GM19452 (cell line): ENCODE results near the gene FNDC1.

Experiments used
- ATAC-seq: cut with Tn5 transposase; IDR thresholded peaks from one replicate; pipeline ENCODE4 v1.9.1; 2021; ENCODE audit not compliant: unreplicated experiment

Gene FNDC1

GRCh38 chr6:159157431-159157830, 11.8 kb upstream of the FNDC1 start:
- no peak for ATAC-seq

GRCh38 chr6:159161839-159162238, 7.4 kb upstream of the FNDC1 start:
- ATAC-seq: no peak

GRCh38 chr6:159163901-159164370, 5.3 kb upstream of the FNDC1 start:
- ATAC-seq: no peak

- no peak for ATAC-seq
These were observed 536 bp upstream of the FNDC1 start for GRCh38 chr6:159168536-159169192.

- peak; percentile 27 for ATAC-seq
These were observed 545 bp downstream of the FNDC1 start for GRCh38 chr6:159169557-159170332.

GRCh38 chr6:159170333-159170672, 1.1 kb downstream of the FNDC1 start:
- no peak for ATAC-seq

- ATAC-seq: no peak
These were observed 2.0 kb downstream of the FNDC1 start for GRCh38 chr6:159170999-159171712.

- no peak for ATAC-seq
These were observed 2.9 kb downstream of the FNDC1 start for GRCh38 chr6:159172091-159172491.

- ATAC-seq: peak; percentile 65
These were observed 5.2 kb downstream of the FNDC1 start for GRCh38 chr6:159174263-159174969.

- no peak for ATAC-seq
These were observed 7.7 kb downstream of the FNDC1 start for GRCh38 chr6:159176913-159177312.

GRCh38 chr6:159178847-159179246, 9.6 kb downstream of the FNDC1 start:
- no peak for ATAC-seq

- no peak for ATAC-seq
These were observed 10.8 kb downstream of the FNDC1 start for GRCh38 chr6:159180001-159180400.

- no peak for ATAC-seq
These were observed 12.7 kb downstream of the FNDC1 start for GRCh38 chr6:159181914-159182313.

GRCh38 chr6:159184559-159184958, 15.4 kb downstream of the FNDC1 start:
- ATAC-seq: no peak

GRCh38 chr6:159190460-159190859, 21.3 kb downstream of the FNDC1 start:
- ATAC-seq: no peak

- no peak for ATAC-seq
These were observed 24.7 kb downstream of the FNDC1 start for GRCh38 chr6:159193923-159194322.

- no peak for ATAC-seq
These were observed 25.2 kb downstream of the FNDC1 start for GRCh38 chr6:159194421-159194820.

GRCh38 chr6:159196430-159196975, 27.3 kb downstream of the FNDC1 start:
- no peak for ATAC-seq

- no peak for ATAC-seq
These were observed 28.1 kb downstream of the FNDC1 start for GRCh38 chr6:159197251-159197650.

- ATAC-seq: no peak
These were observed 32.1 kb downstream of the FNDC1 start for GRCh38 chr6:159201336-159201735.
